GM19372 (cell line): ENCODE measurements around the gene LRRFIP1.
"Not testable (repeated sequence)": the region's sequence is repeated elsewhere in the genome, so short reads cannot be mapped to it uniquely, and the experiment has no call there.

Experiments used
- ATAC-seq: cut with Tn5 transposase; IDR thresholded peaks from one replicate; pipeline ENCODE4 v1.9.1; 2021; ENCODE audit warnings: mild to moderate bottlenecking, low read depth, moderate library complexity; ENCODE audit not compliant: unreplicated experiment

The LRRFIP1 gene

DNA sequence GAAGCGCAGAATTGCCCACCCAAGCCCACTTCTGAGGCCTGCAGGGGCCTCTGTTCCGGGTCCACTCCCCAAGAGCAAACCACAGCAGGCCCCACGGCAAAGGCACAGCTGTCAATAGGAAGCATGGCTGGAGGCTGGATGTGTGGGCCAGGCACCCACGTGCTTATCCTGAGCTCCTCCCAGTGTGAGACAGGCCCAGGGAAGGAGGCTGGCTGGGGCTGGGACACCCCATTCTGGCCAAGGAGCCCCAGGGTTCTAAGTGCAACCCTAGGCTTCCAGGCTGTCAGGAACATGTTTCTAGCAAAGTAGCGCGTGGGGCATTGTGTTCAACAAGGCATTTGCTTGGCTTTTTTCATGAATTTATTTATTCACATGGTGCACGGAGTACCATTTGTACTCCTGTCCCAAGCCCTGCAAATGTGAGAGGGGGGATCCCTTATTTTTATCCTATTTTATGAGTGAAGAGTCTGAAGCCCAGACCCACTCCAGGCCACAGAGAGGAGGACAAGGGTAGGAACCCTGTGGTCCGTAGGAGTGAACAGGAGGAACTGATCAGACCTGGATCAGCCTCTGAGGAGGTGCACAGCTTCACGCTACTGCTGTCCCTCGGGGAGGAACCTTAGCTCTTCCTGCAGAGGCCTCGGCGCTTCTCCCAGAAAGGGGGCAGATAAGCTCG, 30.7 kb upstream of the LRRFIP1 start:
- no peak for ATAC-seq

DNA sequence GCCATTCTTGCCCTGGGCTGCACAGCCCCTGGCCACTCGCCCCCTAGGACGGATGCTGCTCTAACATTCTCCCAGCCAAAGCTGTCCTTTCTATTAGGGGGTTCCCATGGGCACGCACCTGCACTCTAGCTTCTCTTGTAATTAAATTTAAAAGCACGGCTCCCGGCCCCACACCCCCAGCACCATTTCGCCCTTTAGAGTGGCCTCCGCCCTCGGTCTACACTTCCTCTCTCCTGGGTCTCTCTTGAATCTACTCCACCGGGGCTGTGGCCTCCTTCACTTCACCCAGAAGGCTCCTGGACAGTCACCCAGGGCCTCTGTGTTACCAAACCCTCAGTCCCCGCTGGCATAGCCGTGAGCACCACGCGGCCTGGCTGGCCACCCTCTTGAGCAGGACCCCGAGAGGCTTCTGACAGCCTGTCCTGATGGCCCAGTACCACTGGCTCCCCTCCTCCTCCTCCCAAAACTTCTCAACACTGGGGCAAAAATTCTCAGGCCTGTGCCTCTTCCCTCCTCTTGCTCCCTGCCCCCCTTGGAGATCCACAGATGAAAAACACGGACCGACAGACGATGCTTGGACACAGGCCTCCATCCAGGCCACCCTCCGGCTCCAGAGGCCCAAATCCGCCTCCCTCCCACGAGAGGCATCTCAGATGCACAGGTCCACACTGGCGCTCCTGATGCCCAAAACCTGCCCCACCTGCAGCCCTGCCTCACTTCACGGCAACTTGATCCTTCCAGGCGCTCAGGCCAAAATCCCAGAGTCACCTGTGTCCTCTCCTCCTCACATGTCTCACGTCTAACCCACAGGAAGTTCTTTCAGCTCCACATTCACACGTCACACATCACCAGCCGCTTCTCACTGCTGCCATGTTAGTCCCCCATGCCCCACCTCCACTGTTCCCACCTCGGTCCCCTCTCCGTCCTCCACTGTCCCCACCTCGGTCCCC, 29.9 kb upstream of the LRRFIP1 start:
- ATAC-seq, result no peak

DNA sequence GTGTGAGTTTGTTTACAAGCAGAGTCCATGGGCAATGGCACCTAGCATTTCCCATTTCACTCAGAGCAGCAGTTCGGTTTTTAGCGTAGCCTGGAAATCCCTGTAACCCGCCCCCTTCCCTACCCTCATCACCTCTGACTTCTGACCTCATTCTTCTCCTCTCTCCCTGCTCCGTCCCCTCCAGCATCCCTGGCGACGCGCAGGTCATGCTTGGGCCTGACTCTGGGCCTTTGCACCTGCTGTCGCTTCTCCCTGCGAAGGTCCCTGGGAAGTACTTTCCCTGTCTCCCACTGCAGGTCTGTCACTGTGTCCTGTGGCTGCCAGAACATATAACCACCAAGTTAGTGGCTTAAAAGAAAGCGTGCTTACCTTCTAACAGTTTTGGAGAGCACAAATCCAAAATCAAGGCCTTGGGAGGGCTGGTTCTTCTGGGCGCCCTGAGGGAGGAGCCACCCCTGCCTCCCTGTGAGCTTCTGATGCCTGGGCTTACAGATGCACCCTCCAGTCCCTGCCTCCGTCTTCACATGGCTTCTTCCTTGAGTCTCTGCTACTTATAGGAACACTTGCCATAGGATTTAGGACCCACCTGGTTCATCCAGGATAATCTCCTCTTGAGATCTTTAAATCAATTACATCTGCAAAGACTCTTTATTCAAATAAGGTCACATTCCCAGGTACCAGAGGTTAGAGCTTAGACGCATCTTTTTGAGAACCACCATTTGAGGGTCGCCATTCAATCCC, 28.7 kb upstream of the LRRFIP1 start:
- no peak for ATAC-seq

DNA sequence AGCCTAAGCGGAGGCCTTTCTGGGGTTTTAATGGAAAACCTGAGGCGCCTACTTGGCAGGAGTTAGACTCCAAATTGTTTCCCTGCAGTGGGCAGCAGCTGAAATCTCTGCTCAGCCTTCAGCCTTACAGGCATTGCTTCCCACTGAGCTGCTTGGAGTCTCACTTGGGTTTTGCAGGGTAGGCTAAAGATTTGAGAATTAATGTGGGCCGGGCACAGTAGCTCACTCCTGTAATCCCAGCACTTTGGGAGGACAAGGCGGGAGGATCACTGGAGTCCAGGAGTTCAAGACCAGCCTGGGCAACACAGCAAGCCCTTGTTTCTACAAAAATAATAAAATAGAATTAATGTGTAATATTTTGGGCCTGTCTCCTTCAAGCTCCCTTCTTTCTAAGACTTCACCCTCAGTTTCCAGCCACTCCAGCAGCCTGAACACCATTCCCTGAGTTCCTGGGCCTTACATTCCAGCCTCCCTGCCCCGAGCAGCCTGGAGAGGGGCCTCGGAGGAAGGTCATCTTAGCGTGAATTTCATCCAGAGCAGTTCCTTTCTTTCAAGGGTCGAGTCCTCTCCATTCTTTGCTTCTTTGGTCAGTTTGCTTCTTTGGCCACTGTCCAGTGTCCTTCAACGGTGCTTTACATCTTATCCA, 27.8 kb upstream of the LRRFIP1 start:
- ATAC-seq, result no peak

DNA sequence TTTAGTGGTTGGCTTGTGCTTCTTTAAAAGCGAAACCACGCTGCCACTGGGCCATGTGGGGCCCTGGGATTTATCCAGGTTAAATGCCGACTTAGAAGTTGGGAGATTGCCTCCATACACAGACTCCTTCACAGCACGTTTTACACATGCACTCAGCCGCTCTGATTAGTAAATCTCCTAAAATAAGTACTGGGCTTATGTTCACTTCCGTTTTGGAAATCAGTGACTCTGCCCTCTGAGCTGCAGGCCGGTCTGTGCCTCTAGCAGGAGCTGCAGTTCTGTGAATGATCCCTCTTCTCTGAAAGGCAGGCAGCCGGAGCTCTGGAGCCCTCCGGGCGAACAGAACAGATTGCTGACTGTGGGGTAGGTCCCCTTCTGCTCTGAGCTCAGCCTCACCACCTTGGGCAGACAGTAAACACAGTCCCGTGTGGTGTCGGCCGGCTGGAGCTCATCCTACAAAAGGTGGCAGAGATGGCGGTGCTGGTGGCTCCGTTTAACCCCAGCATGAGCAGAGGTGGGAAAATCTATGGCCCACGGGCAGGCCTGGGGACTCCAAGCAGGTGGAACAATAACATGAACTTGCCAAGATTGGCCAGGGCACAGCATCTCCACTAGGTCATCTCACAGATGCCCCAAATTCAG, 27.1 kb upstream of the LRRFIP1 start:
- ATAC-seq, result no peak

DNA sequence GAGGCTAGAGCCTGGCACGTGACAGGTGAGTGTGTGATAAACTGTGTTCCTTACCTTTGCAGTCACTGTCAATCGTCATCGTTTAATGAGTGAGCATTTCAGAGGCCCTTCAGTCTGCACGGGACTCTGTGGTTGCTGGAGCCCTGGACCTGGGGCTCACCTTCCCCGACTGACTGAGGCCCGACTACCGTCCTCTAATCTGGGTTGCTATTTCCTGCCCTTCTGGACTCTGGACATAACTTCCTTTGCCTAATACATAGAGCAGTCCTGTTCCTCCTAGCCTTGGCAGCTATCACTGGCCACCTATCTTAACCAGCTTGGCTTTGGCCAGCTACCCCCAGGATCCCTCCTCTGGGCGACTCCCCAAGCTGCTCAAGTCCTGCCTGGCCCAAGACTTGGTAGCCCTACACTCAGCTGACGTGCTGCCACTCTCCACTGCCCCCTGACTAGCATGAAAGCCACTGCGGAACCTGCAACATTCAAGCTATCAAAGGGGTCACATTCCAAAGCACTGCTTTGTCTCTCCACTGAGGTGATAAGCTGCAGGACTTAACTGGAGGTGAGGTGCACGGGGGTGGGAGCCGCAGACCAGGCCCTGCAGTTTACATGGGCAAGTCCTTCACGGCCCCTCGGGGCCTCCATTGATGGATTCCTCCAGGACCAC, 25.8 kb upstream of the LRRFIP1 start:
- ATAC-seq, result no peak

DNA sequence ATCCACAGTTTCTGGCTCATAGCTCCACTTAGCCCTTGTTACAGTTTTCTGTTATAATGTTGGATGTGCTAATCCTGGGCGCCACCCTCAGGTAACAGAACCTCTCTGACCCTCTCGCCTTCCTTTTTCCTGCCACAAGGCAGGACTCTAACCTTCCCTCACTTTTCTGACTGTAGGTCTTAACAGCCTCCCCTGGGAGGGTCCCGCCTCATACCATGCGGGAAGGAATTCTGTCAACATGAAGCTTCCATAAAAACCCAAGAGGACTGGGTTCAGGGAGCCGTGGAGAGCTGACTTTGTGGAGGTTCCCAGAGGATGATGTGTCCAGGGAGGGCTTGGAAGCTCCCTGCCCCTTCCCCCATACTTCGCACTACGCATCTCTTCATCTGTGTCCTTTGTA, 25.0 kb upstream of the LRRFIP1 start:
- ATAC-seq, result no peak

DNA sequence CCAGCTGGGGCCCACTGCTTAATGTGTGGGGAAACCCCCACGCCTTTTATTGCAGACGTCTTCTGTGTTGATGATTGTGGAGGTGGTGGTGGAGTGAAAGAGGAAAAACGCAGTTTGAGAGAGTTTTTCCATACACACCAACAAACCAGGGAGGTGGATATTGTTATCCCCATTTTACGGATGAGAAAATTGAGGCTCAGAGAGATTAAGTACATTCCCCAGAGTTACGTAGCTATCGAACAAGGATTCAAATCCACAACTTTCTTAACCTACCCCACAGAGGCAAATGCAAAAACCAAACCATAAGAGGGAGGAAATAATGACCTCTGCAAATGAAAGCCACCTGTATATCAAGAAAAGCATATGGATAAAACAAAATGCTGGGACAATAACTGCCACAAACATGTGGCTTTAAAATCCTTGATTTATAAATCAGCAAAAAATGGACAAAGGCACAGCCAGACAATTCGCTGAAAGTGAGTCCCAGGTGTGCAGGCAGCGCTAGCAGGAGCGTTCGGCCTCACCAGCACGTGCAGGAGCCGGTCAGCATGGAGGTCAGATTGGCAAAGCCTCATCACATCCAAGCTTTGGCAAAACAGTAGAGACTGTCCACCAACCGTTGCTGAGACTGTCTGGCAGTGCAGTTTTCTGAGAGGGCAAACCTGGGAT, 24.2 kb upstream of the LRRFIP1 start:
- ATAC-seq, result no peak

DNA sequence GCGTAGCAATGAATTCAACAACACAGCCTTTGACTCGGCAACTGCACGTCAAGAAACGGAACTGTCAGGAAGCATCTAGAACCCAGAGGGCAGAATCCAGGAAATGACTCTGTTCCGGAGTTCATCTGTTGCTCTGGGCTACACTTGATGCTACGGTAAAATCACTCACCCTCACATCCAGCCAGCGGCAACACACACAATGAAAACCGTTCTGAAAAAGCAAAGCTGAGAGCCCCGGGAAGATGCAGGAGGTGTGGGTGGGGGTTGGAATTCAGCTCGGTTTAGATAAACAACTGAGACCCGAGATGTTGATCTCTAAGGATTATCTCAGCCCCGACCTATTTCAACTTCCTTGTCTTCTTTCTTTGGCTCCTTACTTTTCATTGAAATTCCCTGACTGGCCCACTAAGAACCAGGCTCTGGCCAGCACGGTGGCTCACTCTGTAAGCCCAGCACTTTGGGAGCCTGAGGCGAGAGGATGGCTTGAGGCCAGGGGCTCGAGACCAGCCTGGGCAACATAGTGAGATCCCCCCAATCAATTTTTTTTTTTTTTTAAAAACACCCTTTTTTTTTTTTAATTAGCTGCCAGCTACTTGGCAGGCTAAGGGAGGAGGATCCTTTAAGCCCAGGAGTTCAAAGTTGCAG, 23.5 kb upstream of the LRRFIP1 start:
- no peak for ATAC-seq

DNA sequence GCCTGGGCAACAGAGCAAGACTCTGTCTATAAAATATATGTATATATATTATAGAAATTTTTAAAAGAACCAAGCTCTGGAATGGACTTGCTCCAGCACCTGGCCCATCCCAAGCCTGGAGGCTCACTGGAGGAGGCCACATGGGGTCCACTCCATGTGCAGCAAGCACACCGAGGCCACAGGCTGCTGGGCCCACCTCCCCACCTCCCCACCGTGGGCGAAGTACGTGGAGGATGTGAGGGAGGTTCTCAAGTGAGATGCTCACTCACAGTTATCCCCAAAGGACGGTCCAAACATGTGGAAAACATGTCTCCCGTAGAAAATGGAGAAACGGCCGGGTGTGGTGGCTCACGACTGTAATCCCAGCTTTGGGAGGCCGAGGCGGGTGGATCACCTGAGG, 23.0 kb upstream of the LRRFIP1 start:
- no peak for ATAC-seq

DNA sequence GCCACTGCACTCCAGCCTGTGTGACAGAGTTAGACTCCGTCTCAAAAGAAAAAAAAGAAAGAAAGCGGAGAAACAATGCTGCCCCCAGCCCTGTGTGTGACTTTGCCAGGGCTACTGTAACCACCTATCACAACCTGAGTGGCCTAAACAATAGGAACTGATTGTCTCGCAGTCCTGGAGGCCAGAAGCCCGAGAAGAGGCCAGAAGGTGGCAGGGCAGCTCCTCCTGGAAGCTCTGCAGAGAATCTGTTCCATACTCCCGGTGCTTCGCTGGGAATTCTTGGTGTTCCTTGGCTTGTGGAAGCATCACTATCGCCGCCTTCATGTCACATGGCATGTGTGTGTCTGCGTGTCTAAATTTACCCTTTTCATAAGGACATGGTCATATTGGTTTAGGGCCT, 22.4 kb upstream of the LRRFIP1 start:
- ATAC-seq, result no peak

DNA sequence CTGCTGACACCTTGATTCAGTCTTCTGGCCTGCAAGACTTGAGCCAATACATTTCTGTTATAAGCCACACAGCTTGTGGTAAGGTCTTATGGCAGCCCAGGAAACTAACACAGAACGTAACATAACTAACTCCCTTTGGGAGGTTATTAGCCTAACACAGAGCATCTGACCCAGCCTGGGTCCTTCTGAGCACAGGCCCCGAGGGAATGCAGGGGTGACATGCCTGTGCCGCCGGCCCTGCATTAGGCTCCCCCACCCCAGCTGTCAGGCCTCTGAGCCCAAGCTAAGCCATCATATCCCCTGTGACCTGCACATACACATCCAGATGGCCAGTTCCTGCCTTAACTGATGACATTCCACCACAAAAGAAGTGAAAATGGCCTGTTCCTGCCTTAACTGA, 20.9 kb upstream of the LRRFIP1 start:
- not testable (repeated sequence) for ATAC-seq

DNA sequence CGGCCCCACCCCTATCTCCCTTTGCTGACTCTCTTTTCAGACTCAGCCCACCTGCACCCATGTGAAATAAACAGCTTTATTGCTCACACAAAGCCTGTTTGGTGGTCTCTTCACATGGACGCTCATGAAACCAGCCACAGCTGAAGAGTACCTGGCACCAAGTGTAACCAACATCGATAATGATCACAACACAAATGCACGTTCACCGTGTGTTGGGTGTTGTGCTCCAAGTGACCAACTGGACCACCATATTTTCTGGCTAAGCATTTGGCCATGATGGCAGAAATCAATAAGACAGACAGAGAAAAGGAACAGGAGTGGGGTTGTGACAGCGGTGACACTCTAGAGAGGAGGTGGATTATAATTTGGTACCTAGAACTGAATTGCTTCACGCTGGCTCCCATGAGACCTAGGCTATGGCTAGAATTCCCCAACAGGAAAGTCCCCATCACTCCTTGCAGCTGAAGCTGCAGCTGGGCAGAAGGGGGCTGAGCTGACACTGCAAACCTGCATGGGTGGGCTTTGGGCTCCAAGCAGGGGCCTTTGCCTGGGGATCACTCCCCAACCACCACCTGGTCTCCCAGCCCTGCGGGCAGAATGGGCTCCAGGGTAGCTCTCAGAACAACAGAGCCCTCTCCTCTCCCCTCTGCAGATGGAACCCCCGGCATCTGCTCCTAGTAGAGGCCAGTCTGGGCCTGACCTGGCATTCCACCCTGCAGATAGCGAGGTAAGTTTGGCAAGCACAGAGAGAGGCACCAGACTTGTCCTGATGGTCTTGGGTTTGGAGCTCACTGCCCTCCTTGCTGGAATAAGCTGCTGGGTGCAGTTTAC, 14.6 kb upstream of the LRRFIP1 start:
- ATAC-seq, result no peak

DNA sequence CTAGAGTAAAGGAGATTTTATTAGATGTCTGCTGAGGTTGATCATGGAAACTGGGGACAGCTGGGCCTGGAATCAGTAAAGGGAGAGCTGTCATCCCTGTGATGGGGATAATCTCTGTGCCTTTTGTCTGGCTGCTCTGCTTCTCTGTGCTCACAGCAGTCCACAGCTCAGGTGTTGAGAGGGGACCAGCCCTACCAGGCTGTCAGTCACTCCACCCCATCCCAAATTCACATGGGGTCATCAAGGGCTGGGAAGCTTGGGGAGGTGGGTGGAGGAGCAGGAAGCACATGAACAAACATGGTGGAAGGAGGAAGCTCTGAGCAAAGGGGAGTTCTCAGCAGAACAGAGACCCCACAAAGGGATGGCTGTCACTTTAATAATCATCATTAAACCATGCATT, 13.7 kb upstream of the LRRFIP1 start:
- no peak for ATAC-seq

DNA sequence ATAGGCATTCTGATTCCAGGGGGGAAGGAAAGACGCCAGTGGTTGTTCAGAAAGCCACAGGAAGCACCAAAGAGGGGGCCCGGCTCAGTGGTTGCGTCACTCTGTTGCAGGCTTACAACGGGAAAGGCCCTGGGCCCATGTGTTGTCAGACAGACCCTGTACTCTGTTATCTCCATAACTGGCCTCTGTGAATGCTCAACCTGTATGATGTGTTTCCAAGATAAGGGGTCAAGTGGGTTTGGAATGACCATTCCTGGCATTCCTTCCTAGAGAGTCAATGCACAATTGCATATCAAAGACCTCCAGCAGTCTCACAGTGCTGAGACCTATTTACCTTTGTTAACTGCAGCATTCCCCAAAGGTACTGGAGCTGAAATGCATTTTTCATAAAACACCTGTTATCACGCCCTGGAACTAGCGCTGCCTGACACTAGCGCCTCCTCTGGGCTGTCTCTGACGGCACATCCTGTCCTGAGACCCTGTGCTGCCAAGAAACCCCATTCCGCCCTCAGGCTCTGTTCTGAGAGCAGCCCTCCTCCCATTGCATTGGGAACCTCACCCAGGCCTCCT, 13.2 kb upstream of the LRRFIP1 start:
- no peak for ATAC-seq

DNA sequence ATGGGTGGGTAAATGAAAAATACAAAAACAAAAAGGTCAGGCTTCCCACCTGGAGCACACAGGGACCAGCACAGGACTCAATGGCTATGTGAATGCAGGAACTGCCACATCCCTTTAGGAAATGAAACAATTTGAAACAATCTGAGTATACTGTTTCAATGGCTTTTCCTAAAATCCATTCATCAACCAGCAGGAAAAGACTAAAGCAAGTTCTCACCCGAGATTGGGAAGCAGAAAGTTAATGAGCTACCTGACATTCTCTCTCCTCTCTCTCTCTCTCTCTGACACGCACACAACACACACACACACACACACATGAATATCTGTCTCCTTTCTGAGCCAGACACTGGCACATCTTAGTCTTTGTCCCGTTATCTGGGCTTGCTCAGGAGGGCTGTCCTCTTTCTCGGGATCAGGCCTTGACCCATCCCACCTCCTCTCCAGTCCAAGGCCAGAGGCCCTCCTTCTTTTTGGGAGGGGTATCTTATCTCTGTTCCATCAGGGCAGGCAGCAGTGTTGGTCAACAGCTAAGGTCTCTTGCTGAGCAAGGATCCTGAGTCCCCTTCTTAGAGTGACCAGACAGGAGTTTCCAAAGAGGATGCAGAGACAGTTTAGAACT, 11.6 kb upstream of the LRRFIP1 start:
- no peak for ATAC-seq

DNA sequence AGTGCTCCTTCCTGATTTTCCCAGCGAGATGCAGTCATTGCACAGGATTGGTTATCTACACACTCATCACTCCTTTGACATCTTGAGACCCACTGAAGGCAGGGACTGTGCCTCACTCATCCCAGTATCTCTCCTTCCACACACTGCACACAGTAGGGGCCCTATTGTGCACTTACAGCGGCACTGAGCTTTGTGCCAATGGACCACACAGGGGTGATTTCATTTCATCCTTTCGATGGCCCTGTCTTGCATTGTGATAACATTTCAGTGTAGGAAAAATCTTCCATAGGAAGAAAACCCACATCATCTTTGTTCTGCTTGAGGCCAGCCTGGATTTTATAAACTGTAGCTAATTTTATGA, 11.0 kb upstream of the LRRFIP1 start:
- no peak for ATAC-seq
